ENCODE results near the gene PCDHB12.

PCDHB12 gene

GRCh38 chr5:141260458-141261237 lies 52.1 kb downstream of the PCDHB12 start:
- in situ Hi-C loops (cut with HindIII; ENCODE audit: low sequenced_read_pairs), result no loop called here

DNA sequence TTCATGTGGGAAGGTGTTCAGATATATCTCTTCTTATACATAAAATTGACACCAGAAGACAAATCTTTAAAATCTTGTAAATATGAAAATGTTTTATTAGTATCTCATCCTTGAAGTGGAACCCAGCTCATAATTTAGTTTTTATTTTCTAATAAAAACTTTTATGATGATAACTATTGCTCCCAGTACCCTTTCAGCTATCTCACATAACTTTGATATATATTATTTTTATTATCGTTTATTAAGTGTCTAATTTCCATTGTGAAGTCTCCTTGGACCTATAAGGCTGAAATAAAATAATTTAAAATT lies 52.7 kb downstream of the PCDHB12 start:
- in situ Hi-C loops (cut with HindIII; ENCODE audit: low sequenced_read_pairs), result no loop called here

Measured in endothelial cell of hepatic sinusoid (primary cell).